Spleen (tissue), 7 donors: ENCODE measurements around the gene NUMB.

Experiments used
- CTCF ChIP-seq, 11 experiments: fragments of 200-600 bp in 7 of 11; fragments of 450-650 bp in 4 of 11; sonication (generic) in 4 of 11; IDR thresholded peaks in 8 of 11; conservative IDR thresholded peaks in 3 of 11; 1 replicate in 7 of 11; 2 replicates in 4 of 11; pipeline versions ENCODE4 v1.4.0 to v1.8.0; 2016 to 2021; ENCODE audit warnings: antibody characterized with exemption in 11 of 11, inconsistent platforms in 4 of 11, mild to moderate bottlenecking in 1 of 11
- POLR2A ChIP-seq, 3 donors: fragments of 450-650 bp; IDR thresholded peaks; one replicate each; pipeline ENCODE4 v1.5.1; 2017; ENCODE audit warnings: antibody characterized with exemption in 3 of 3, mild to moderate bottlenecking in 1 of 3
- donor health status: DM: no; HTN: no; CAD: no; lungs with moderate emphysema.
- donor health status: DM: no; HTN: no; CAD: no.
- donor health status: DM: no; HTN: no; CAD: no.

DNA sequence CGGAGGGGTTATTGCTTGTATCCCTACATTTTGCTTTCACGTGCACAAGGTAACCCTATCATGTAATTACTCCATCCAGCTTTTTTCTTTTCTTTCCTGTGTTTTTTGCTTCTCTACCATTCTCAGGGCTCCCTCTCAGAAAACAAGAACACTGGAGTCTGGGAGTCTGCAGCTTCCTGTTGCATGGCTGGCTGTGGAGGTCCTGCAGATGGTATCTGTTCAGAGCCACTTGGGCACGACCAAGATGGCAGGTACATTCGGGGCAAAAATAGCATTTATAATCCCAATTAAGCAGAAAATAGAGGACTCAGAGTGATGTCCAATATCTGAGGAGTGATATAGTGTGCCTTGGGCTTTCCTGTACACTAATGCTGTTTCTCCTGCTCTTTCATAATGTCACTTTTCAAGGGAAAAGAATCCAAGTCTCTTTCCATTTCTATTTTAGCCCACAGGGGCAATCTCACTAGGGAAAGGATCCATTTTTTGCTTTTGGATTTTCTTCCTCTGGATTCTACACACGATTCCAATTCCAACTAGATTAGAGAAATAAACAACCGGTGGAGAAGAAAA lies 3.2 kb upstream of the NUMB start:
- TF ChIP-seq CTCF (IDR thresholded peaks at IDR 0.05 in 8 of 11, conservative IDR thresholded peaks at IDR 0.05 in 3 of 11), result no peak
- no peak for TF ChIP-seq POLR2A (IDR thresholded peaks at IDR 0.05)
